GM13976 (cell line): ENCODE measurements around the gene ELAPOR1.
A peak's percentile ranks its signal among the peaks of the same experiment; 100 is the strongest.

ENCODE experiments used
- DNase-seq: peaks from one replicate; pipeline ENCODE4 v3.0.0; 2012; ENCODE audit warnings: low spot score
- CTCF ChIP-seq: IDR thresholded peaks from 2 replicates; pipeline ENCODE4 v1.5.1; 2012; ENCODE audit warnings: borderline replicate concordance, mild to moderate bottlenecking; ENCODE audit not compliant: insufficient read depth; ENCODE audit errors: extremely low read depth, missing control alignments, control extremely low read depth
- in situ Hi-C: fragments of 300-500 bp; cut with MboI; formaldehyde crosslinking; loops from one replicate; pipeline ENCODE4 v1.12.0; 2022; ENCODE audit warnings: low sequenced_read_pairs, mixed read lengths, inconsistent platforms; ENCODE audit not compliant: unreplicated experiment

Gene ELAPOR1, protein sequence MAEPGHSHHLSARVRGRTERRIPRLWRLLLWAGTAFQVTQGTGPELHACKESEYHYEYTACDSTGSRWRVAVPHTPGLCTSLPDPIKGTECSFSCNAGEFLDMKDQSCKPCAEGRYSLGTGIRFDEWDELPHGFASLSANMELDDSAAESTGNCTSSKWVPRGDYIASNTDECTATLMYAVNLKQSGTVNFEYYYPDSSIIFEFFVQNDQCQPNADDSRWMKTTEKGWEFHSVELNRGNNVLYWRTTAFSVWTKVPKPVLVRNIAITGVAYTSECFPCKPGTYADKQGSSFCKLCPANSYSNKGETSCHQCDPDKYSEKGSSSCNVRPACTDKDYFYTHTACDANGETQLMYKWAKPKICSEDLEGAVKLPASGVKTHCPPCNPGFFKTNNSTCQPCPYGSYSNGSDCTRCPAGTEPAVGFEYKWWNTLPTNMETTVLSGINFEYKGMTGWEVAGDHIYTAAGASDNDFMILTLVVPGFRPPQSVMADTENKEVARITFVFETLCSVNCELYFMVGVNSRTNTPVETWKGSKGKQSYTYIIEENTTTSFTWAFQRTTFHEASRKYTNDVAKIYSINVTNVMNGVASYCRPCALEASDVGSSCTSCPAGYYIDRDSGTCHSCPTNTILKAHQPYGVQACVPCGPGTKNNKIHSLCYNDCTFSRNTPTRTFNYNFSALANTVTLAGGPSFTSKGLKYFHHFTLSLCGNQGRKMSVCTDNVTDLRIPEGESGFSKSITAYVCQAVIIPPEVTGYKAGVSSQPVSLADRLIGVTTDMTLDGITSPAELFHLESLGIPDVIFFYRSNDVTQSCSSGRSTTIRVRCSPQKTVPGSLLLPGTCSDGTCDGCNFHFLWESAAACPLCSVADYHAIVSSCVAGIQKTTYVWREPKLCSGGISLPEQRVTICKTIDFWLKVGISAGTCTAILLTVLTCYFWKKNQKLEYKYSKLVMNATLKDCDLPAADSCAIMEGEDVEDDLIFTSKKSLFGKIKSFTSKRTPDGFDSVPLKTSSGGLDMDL

DNA sequence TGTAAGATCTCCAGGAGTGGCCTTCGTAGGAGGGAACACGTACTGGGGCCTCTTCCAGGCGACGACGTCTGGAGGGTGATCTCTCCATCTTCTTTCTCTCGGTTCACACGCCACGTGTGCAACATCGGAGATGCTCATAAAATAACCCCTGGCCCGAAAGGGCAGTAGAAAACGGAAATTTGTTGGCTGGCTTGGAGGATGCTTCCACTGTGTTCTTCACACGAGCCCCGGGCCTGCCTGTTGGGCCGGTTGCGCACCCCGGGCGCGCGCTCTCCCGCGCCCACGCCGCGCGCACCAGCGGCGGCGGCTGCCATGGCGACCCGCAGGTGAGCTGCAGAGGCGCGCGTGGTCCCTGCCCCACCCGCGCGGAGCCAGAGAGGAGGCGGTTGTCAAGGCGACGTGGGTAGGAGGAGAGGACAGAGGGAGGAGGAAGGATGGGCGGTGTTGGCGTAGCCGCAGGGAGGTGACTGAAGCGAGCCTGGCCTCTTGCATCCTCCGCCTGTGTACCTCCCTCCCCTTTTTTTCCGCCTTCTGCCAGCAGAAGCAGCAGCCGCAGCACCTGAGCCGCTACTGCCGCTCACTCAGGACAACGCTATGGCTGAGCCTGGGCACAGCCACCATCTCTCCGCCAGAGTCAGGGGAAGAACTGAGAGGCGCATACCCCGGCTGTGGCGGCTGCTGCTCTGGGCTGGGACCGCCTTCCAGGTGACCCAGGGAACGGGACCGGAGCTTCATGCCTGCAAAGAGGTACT is at the start of gene ELAPOR1:
TSS of gene ELAPOR1 (plus strand) at position 526 of the 752 bp plus-strand sequence. CDS start at position 595, 69 bp downstream.
- TF ChIP-seq CTCF = no peak
- peak; percentile 78 for DNase-seq
- in situ Hi-C loops = loop anchor here (10.0 to 25.0 kb wide), 2 partner anchors 71 to 276 kb away; no protein-coding TSS in a partner anchor

- in situ Hi-C loops = no loop called here
- no peak for TF ChIP-seq CTCF
- no peak for DNase-seq
Measured at GRCh38 chr1:109065137-109065536, 48.8 kb upstream of the ELAPOR1 start.

DNA sequence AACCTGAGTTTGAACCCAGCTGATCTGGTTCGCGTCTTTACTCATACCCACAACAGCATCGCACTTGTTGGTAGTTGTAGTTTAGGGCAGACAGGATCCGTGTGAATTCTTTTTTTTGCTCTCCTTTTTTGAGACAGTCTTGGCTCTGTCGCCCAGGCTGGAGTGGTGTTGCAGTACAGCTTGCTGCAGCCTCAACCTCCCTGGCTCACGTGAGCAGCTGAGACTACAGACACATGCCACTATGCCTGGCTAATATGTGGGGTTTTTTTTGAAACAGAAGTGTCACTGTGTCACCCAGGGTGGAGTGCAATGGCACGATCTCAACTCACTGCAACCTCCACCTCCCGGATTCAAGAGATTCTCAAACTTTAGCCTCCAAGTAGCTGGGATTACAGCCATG is 46.0 kb upstream of the ELAPOR1 start:
- no peak for TF ChIP-seq CTCF
- in situ Hi-C loops = no loop called here
- no peak for DNase-seq

GRCh38 chr1:109069294-109069693 is 44.6 kb upstream of the ELAPOR1 start:
- no peak for DNase-seq
- in situ Hi-C loops = no loop called here
- no peak for TF ChIP-seq CTCF

GRCh38 chr1:109075531-109076490 is 38.1 kb upstream of the ELAPOR1 start, which contains the start of gene TAF13:
TAF13 (minus strand) TSS chr1:109076003; CDS start chr1:109075947, 56 bp downstream.
- peak; percentile 94 for DNase-seq
- in situ Hi-C loops = no loop called here
- TF ChIP-seq CTCF = no peak
